ENCODE results near the gene THBD. TPM values are rescaled to one million over a fixed set of nuclear protein-coding genes. Genes with fewer than 3 reads are reported as not detected.
A peak's percentile ranks its signal among the peaks of the same experiment; 100 is the strongest.

Gene THBD
- polyA plus RNA-seq, 3 donors: 7.4 to 194 (median 30.2) TPM

GRCh38 chr20:23074052-23074451 is 24.6 kb upstream of the THBD start:
- H3K27ac ChIP-seq (ENCODE audit: low read depth in 1 of 2, low read length in 2 of 2): no peak overlapping the region
- no peak overlapping the region for H3K4me3 Mint-ChIP-seq
- H3K4me3 ChIP-seq (replicated peaks in 1 of 3; ENCODE audit: low read depth in 2 of 3, low read length in 3 of 3): no peak overlapping the region
- H3K27ac Mint-ChIP-seq: no peak overlapping the region
- H3K9me3 ChIP-seq (replicated peaks in 1 of 2; ENCODE audit: control insufficient read depth in 1 of 2, insufficient read depth in 1 of 2, low read length in 2 of 2): no peaks in the 10 kb centered on the region
- H3K9ac ChIP-seq (ENCODE audit: insufficient read depth, low read length, poor library complexity, severe bottlenecking): no peak overlapping the region
- no peaks in the 10 kb centered on the region for H3K27me3 ChIP-seq (ENCODE audit: control insufficient read depth in 2 of 2, insufficient read depth in 2 of 2, low read length in 2 of 2)
- peaks cover 21% of the 10 kb centered on the region for H3K4me1 Mint-ChIP-seq
- peaks cover 60 to 76% of the 10 kb centered on the region in 2 donors for H3K36me3 Mint-ChIP-seq
- TF ChIP-seq, protein P1, sequence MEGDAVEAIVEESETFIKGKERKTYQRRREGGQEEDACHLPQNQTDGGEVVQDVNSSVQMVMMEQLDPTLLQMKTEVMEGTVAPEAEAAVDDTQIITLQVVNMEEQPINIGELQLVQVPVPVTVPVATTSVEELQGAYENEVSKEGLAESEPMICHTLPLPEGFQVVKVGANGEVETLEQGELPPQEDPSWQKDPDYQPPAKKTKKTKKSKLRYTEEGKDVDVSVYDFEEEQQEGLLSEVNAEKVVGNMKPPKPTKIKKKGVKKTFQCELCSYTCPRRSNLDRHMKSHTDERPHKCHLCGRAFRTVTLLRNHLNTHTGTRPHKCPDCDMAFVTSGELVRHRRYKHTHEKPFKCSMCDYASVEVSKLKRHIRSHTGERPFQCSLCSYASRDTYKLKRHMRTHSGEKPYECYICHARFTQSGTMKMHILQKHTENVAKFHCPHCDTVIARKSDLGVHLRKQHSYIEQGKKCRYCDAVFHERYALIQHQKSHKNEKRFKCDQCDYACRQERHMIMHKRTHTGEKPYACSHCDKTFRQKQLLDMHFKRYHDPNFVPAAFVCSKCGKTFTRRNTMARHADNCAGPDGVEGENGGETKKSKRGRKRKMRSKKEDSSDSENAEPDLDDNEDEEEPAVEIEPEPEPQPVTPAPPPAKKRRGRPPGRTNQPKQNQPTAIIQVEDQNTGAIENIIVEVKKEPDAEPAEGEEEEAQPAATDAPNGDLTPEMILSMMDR (IDR thresholded peaks at IDR 0.05): no peak
- no peak for DNase-seq
- intact Hi-C loops (cut with micrococcal nuclease): no loop called here
- WGBS (ENCODE audit: insufficient coverage): 86% methylated on average over 2 of the region's 3 CpGs
- no peak overlapping the region for H2AFZ ChIP-seq (ENCODE audit: insufficient read depth, low read depth, low read length, poor library complexity, severe bottlenecking)
- H3K79me2 ChIP-seq (ENCODE audit: insufficient read depth, low read length): peaks cover 21% of the 10 kb centered on the region
- H3K4me2 ChIP-seq (replicated peaks; ENCODE audit: extremely low read depth, low read length, poor library complexity, severe bottlenecking): no peak overlapping the region
- peaks cover 0 to 3% (median 0%) of the 10 kb centered on the region in 3 donors for H3K27me3 Mint-ChIP-seq (ENCODE audit: low read depth in 3 of 3)
- peaks cover 25 to 56% of the 10 kb centered on the region in 2 donors for H3K36me3 ChIP-seq (replicated peaks in 1 of 2; ENCODE audit: control insufficient read depth in 1 of 2, insufficient read depth in 2 of 2, low read length in 2 of 2)
- H3K4me1 ChIP-seq (ENCODE audit: control insufficient read depth in 1 of 2, insufficient read depth in 2 of 2, low read length in 2 of 2): peaks cover 2 to 5% of the 10 kb centered on the region in 2 donors
- peaks cover 40% of the 10 kb centered on the region for H4K20me1 ChIP-seq (ENCODE audit: insufficient read depth, low read length)
- H3K9me3 Mint-ChIP-seq: peaks cover 0 to 2% (median 0%) of the 10 kb centered on the region in 7 donors

GRCh38 chr20:23072892-23073586 is 23.6 kb upstream of the THBD start:
- H3K27ac Mint-ChIP-seq: peak overlapping the region in 2 of 7 donors; percentile 40 to 52
- H3K36me3 Mint-ChIP-seq: peaks cover 53 to 70% of the 10 kb centered on the region in 2 donors

More at GRCh38 chr20:23072892-23073586, 23.6 kb upstream of the THBD start:
- Histone ChIP-seq H3K27me3 (ENCODE audit: control insufficient read depth in 2 of 2, insufficient read depth in 2 of 2, low read length in 2 of 2) (no peaks in the 10 kb centered on the region), H3K27ac (ENCODE audit: low read depth in 1 of 2, low read length in 2 of 2) (no peak overlapping the region), H3K9me3 (replicated peaks in 1 of 2; ENCODE audit: control insufficient read depth in 1 of 2, insufficient read depth in 1 of 2, low read length in 2 of 2) (no peaks in the 10 kb centered on the region), H2AFZ (ENCODE audit: insufficient read depth, low read depth, low read length, poor library complexity, severe bottlenecking) (no peak overlapping the region), H3K4me3 (replicated peaks in 1 of 3; ENCODE audit: low read depth in 2 of 3, low read length in 3 of 3) (no peak overlapping the region), H3K4me2 (replicated peaks; ENCODE audit: extremely low read depth, low read length, poor library complexity, severe bottlenecking) (no peak overlapping the region), H4K20me1 (ENCODE audit: insufficient read depth, low read length) (peaks cover 32% of the 10 kb centered on the region), H3K4me1 (ENCODE audit: control insufficient read depth in 1 of 2, insufficient read depth in 2 of 2, low read length in 2 of 2) (no peaks in the 10 kb centered on the region), H3K36me3 (replicated peaks in 1 of 2; ENCODE audit: control insufficient read depth in 1 of 2, insufficient read depth in 2 of 2, low read length in 2 of 2) (peaks cover 17 to 46% of the 10 kb centered on the region in 2 donors), H3K9ac (ENCODE audit: insufficient read depth, low read length, poor library complexity, severe bottlenecking) (no peak overlapping the region), H3K79me2 (ENCODE audit: insufficient read depth, low read length) (peaks cover 10% of the 10 kb centered on the region)
- 95% methylated on average over 3 of the region's 11 CpGs for WGBS (ENCODE audit: insufficient coverage)
- no peak for DNase-seq
- Mint-ChIP-seq H3K4me1 (peaks cover 12% of the 10 kb centered on the region), H3K9me3 (peaks cover 0 to 2% (median 0%) of the 10 kb centered on the region in 7 donors), H3K27me3 (ENCODE audit: low read depth in 3 of 3) (peaks cover 0 to 3% (median 0%) of the 10 kb centered on the region in 3 donors), H3K4me3 (no peak overlapping the region)
- intact Hi-C loops (cut with micrococcal nuclease): no loop called here
- TF ChIP-seq, protein P1 (IDR thresholded peaks at IDR 0.05): no peak

All from CD14-positive monocyte (primary cell).